ENCODE measurements around the gene SH3BP4.

The SH3BP4 gene

DNA sequence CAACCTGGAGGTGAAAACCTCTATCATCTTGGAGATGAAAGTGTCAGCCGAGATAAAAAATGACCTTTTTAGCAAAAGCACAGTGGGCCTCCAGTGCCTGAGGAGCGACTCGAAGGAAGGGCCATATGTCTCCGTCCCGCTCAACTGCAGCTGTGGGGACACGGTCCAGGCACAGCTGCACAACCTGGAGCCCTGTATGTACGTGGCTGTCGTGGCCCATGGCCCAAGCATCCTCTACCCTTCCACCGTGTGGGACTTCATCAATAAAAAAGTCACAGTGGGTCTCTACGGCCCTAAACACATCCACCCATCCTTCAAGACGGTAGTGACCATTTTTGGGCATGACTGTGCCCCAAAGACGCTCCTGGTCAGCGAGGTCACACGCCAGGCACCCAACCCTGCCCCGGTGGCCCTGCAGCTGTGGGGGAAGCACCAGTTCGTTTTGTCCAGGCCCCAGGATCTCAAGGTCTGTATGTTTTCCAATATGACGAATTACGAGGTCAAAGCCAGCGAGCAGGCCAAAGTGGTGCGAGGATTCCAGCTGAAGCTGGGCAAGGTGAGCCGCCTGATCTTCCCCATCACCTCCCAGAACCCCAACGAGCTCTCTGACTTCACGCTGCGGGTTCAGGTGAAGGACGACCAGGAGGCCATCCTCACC, 90.2 kb downstream of the SH3BP4 start:
- TF ChIP-seq, protein P1, sequence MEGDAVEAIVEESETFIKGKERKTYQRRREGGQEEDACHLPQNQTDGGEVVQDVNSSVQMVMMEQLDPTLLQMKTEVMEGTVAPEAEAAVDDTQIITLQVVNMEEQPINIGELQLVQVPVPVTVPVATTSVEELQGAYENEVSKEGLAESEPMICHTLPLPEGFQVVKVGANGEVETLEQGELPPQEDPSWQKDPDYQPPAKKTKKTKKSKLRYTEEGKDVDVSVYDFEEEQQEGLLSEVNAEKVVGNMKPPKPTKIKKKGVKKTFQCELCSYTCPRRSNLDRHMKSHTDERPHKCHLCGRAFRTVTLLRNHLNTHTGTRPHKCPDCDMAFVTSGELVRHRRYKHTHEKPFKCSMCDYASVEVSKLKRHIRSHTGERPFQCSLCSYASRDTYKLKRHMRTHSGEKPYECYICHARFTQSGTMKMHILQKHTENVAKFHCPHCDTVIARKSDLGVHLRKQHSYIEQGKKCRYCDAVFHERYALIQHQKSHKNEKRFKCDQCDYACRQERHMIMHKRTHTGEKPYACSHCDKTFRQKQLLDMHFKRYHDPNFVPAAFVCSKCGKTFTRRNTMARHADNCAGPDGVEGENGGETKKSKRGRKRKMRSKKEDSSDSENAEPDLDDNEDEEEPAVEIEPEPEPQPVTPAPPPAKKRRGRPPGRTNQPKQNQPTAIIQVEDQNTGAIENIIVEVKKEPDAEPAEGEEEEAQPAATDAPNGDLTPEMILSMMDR (IDR thresholded peaks at IDR 0.05; ENCODE audit: low read depth, low read length, missing control alignments): no peak
- H3K4me3 ChIP-seq (ENCODE audit: low read depth, low read length): no peak overlapping the region
- no peak for DNase-seq (ENCODE audit: low read depth)

- TF ChIP-seq, protein P1 (IDR thresholded peaks at IDR 0.05; ENCODE audit: low read depth, low read length, missing control alignments): no peak
- DNase-seq (ENCODE audit: low read depth): no peak
- no peak overlapping the region for H3K4me3 ChIP-seq (ENCODE audit: low read depth, low read length)
Measured at GRCh38 chr2:235042576-235043515, 91.0 kb downstream of the SH3BP4 start.

DNA sequence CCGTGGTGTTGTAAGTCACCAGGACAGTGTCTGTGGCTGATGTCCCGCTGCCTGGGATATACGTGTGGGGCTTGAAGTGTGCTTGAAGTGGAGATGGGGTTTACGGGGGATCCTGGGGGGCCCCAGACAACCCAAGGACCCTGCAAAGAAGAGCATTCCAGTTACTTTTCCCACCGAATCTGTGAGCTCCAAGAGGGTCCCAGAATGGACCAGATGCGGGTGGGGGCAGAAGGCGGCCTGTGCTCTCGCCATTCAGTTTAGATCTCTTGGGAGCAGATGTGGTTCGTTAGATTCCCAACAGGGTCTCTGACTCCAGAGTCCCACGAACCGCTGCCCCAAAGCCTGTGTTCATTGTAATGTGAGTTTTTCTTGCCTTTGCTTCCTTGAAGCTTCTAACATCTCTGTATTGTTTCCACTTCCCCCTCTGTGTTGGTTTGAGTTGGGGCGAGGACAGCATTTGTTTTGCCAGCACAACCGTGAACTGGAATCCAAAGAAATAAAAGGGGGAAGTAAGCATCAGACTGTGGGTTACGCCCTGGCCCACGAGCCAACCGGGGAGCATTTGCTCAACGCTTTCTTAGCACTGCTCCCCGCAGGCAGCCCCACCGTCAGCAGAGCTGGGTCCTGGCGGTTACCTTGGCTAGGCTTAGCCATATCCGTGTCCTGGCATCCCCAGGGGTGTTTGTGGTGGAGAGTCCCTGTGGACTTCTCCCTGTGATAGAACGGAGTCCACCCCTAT, 92.1 kb downstream of the SH3BP4 start:
- TF ChIP-seq, protein P1 (IDR thresholded peaks at IDR 0.05; ENCODE audit: low read depth, low read length, missing control alignments): no peak
- DNase-seq (ENCODE audit: low read depth): peak; percentile 10

DNA sequence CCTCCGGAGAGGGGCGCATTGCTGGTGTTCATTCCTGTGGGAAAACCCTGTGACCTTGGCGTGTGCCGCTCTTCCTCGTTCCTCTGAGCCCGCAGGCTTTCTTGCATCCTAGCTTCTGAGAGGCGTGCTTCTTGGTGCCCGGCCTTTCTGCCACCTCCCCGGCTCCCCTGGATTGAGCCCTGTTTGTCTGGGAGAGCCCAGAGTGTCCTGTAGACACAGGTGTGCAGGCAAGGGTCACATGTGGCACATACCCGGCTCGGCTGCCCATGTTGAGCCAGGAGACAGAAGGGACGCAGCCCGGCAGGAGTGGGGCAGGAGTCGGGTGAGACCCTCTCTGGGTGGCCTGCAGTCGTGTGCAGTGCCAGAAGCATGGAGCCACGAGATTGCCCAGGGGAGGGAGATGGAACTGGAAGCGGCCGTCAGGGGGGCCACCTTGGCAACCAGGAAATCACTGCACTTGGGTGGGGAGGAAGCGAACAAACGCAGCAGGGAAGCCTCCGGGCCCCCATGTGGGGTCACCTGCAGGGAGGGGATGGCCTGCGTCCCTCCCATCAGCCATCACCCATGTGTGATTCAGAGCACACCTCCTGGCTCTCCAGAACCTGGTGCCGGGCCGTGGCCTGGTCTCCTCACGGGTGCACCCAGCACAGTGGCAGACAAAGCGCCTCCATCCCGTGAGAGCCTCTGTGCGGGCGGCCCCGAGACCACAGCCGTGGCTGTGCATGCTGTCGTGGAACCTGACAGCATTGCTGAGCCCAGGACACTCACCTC, 92.9 kb downstream of the SH3BP4 start:
- DNase-seq (ENCODE audit: low read depth): no peak
- no peak overlapping the region for H3K4me3 ChIP-seq (ENCODE audit: low read depth, low read length)
- TF ChIP-seq, protein P1 (IDR thresholded peaks at IDR 0.05; ENCODE audit: low read depth, low read length, missing control alignments): no peak

More for the DNA sequence above, 92.1 kb downstream of the SH3BP4 start:
- no peak overlapping the region for H3K4me3 ChIP-seq (ENCODE audit: low read depth, low read length)

DNA sequence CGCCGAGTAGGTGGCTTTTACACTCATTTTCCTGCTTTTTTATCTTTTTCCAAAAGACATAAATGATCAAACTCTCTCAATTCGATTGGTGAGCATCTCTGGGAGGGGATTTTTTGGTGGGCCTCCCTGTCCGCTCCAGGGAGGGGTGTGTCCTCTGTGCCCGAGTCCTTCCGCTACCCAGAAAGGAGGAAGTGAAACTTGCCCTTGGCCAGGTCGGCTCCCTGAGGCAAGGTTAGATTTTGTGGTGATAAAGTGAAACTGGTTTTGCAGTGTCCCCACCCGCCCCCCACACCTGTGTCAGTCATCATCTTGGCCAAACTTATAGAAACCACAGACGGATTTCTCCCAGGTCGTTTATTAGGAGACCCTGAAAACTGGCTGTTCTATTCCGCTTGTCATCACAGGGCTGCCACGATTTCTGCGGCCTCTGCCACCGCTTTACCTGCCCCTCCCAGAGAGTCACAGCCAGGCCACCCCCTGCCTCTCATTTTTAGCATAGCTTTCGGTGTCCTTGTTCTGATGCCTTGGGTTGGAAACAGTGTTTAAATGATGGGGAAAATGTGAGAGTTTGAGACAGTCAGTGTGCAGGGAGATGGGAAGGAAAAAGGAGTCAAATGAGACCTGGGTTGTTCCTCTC, 93.6 kb downstream of the SH3BP4 start:
- peak; percentile 45 for DNase-seq (ENCODE audit: low read depth)
- TF ChIP-seq, protein P1 (IDR thresholded peaks at IDR 0.05; ENCODE audit: low read depth, low read length, missing control alignments): no peak
- no peak overlapping the region for H3K4me3 ChIP-seq (ENCODE audit: low read depth, low read length)

GRCh38 chr2:235045973-235046343, 94.1 kb downstream of the SH3BP4 start:
- TF ChIP-seq, protein P1 (IDR thresholded peaks at IDR 0.05; ENCODE audit: low read depth, low read length, missing control alignments): no peak

More at GRCh38 chr2:235045973-235046343, 94.1 kb downstream of the SH3BP4 start:
- H3K4me3 ChIP-seq (ENCODE audit: low read depth, low read length): no peak overlapping the region
- DNase-seq (ENCODE audit: low read depth): no peak

Measured in GM12864 (cell line).